Ascending aorta (tissue), 2 donors: ENCODE data around the gene TSPAN1. TPM values are rescaled to one million over a fixed set of nuclear protein-coding genes. Genes with fewer than 3 reads are reported as not detected.

Source experiments
- DNase-seq, 2 donors: peaks; one replicate each; pipeline ENCODE4 v3.0.0-alpha.2; 2019; ENCODE audit warnings: low spot score in 2 of 2
- H3K27ac ChIP-seq, 2 donors: fragments of 200-600 bp; sonication (generic); one replicate each; pipeline ENCODE4 v1.5.1; 2016 to 2017; ENCODE audit warnings: mild to moderate bottlenecking in 1 of 2
- H3K27me3 ChIP-seq: fragments of 200-600 bp; sonication (generic); one replicate; pipeline ENCODE4 v1.5.1; 2017
- H3K36me3 ChIP-seq, 2 donors: fragments of 200-600 bp; sonication (generic); one replicate each; pipeline ENCODE4 v1.5.1; 2016
- H3K4me1 ChIP-seq, 2 donors: fragments of 200-600 bp; sonication (generic); one replicate each; pipeline ENCODE4 v1.5.1; 2016 to 2017; ENCODE audit warnings: mild to moderate bottlenecking in 1 of 2
- H3K4me3 ChIP-seq, 2 donors: fragments of 200-600 bp; sonication (generic); one replicate each; pipeline ENCODE4 v1.5.1; 2016 to 2017; ENCODE audit warnings: mild to moderate bottlenecking in 1 of 2
- H3K9me3 ChIP-seq, 2 donors: fragments of 200-600 bp; sonication (generic); one replicate each; pipeline ENCODE4 v1.5.1; 2016
- intact Hi-C: fragments of 100-400 bp; cut with DNase I; formaldehyde crosslinking; loops from one replicate; pipeline ENCODE4 v1.15.1; 2023
- total RNA-seq: library from RNA; depleted of rRNA; stranded (reverse); fragments of >200 nt; gene quantifications from one replicate; pipeline ENCODE4 v1.1.0, GENCODE V29; 2016
- TF ChIP-seq, protein P1 (sequence below), 3 experiments: fragments of 200-600 bp in 2 of 3; fragments of 450-650 bp in 1 of 3; sonication (generic) in 2 of 3; IDR thresholded peaks; one replicate each; pipeline ENCODE4 v1.5.1; 2016 to 2019; ENCODE audit warnings: antibody characterized with exemption in 3 of 3, mild to moderate bottlenecking in 1 of 3, moderate library complexity in 1 of 3

Gene TSPAN1, protein sequence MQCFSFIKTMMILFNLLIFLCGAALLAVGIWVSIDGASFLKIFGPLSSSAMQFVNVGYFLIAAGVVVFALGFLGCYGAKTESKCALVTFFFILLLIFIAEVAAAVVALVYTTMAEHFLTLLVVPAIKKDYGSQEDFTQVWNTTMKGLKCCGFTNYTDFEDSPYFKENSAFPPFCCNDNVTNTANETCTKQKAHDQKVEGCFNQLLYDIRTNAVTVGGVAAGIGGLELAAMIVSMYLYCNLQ
- total RNA-seq, result 8.9 TPM

DNA sequence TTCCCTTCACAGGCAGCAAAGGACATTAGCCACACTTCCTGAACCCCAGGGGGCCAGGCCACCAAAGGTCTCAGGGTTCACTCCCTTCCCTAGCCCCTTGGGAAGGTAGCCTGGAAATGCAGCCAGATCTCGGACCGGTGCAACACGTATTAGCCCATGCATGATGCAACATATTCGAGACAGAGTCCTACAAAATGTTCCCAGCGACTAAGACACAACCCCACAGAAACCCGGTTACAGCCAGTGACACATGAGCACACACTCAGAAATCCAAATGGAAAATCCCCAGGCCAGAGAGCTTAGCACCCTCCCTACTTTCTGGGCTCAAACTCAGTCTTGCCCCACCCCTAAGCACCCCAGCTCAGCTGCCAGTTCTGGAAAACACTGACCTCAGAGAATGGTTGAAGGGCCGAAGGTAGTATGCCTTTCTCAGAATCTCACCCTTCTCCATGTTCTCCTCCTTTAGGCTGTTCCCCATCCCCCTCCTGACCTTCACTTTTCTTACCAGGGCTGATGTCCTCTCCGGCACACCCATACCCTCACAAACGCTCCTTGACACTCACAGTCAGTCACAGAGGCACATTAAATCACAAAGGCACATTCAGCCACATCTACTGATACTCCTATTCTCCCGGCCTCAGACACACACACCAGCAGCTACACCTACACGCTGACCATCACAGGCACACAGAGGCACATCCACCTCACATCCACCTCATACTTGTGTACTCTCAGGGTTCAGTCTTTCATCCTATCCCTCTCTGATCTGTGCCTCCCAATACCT, at the start of gene TSPAN1:
Gene TSPAN1, plus strand, starts transcription at position 640 of the 784 bp plus-strand sequence. CDS start 6,021 bp downstream, outside the sequence.
- Histone ChIP-seq H3K27ac (peak within 1 kb of the TSS; percentile 66 to 75), H3K4me3 (peak within 1 kb of the TSS in 1 of 2 donors; percentile 3), H3K36me3 (no peaks in the 10 kb centered on the region), H3K9me3 (no peaks in the 10 kb centered on the region), H3K27me3 (no peaks in the 10 kb centered on the region), H3K4me1 (peaks cover 3 to 13% of the 10 kb centered on the region in 2 donors)
- DNase-seq, result peak; percentile 36 to 80
- TF ChIP-seq, protein P1, sequence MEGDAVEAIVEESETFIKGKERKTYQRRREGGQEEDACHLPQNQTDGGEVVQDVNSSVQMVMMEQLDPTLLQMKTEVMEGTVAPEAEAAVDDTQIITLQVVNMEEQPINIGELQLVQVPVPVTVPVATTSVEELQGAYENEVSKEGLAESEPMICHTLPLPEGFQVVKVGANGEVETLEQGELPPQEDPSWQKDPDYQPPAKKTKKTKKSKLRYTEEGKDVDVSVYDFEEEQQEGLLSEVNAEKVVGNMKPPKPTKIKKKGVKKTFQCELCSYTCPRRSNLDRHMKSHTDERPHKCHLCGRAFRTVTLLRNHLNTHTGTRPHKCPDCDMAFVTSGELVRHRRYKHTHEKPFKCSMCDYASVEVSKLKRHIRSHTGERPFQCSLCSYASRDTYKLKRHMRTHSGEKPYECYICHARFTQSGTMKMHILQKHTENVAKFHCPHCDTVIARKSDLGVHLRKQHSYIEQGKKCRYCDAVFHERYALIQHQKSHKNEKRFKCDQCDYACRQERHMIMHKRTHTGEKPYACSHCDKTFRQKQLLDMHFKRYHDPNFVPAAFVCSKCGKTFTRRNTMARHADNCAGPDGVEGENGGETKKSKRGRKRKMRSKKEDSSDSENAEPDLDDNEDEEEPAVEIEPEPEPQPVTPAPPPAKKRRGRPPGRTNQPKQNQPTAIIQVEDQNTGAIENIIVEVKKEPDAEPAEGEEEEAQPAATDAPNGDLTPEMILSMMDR (IDR thresholded peaks at IDR 0.05), result no peak
- intact Hi-C loops, result loop anchor here (2.0 to 10.0 kb wide), 2 partner anchors 42 to 490 kb away; partner anchors contain the start of genes GPBP1L1, PIK3R3 and TMEM69

DNA sequence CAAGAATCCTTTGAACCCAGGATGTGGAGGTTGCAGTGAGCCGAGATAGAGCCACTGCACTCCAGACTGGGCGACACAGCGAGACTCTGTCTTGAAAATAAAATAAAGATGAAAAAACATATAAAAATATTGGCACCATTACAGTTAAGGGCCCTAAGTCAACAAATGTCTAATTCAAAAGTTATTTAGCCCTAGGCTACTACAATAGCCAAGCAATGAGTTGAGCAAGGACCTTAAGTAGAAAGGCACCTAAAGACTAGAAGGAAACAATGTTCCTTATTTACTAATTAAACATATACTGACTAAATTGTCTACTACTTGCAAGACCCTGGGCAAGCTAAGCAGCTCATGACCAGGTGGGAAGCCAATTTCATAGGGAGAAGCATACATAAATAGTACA, 46.5 kb upstream of the TSPAN1 start:
- Histone ChIP-seq H3K4me1 (peaks cover 0 to 3% of the 10 kb centered on the region in 2 donors), H3K4me3 (no peak overlapping the region), H3K9me3 (no peaks in the 10 kb centered on the region), H3K27ac (no peak overlapping the region), H3K36me3 (no peaks in the 10 kb centered on the region), H3K27me3 (no peaks in the 10 kb centered on the region)
- TF ChIP-seq, protein P1 (IDR thresholded peaks at IDR 0.05), result no peak
- intact Hi-C loops, result no loop called here
- DNase-seq, result no peak

DNA sequence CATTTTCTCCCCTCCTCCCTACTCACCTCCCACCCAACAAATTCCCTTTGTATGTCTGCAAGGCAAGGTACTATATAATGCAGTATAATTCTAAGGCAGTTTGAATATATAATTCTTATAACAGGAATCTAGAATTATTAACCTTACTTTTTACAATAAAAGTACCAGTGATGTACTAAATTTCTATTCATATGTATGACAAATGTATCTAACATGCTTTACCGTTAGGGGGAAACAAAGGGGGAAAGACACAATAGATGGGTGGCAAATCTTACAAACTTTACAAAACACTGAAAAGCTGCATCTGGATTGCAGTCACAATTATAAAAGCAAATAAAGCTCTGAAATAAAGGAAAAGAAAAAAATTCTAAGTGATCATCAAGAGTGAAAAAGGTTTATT, 44.8 kb upstream of the TSPAN1 start:
- no peak overlapping the region for H3K27ac ChIP-seq
- intact Hi-C loops, result loop anchor here (5.0 to 10.0 kb wide), 2 partner anchors 212 to 635 kb away; partner anchors contain the start of genes NSUN4 and TESK2
- H3K4me3 ChIP-seq, result peak overlapping the region; percentile 71 to 83
- H3K27me3 ChIP-seq, result no peaks in the 10 kb centered on the region
- peaks cover 5 to 16% of the 10 kb centered on the region in 2 donors for H3K4me1 ChIP-seq
- TF ChIP-seq, protein P1 (IDR thresholded peaks at IDR 0.05), result no peak
- H3K36me3 ChIP-seq, result no peaks in the 10 kb centered on the region
- DNase-seq, result no peak
- H3K9me3 ChIP-seq, result no peaks in the 10 kb centered on the region

DNA sequence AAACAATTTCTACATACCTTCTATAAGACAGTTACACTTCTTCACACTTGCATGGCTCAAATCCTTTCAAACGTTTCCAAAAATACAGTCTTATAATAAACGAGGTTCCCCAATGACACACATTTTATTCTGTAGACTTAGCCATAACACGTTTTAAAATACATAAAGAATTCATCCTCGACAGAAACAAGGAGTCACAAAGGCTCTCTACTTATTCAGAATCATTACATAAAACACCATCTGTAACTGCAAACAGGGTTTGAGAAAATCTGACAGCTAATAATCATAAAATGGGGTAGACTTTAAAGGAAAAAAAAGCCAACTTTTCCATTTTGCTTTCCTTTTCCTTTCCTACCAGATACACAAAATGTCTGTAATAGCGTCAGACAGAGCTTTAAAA, 44.3 kb upstream of the TSPAN1 start:
- Histone ChIP-seq H3K4me1 (peaks cover 5 to 16% of the 10 kb centered on the region in 2 donors), H3K4me3 (peak overlapping the region; percentile 71 to 83), H3K27me3 (no peaks in the 10 kb centered on the region), H3K27ac (peak overlapping the region; percentile 90 to 97), H3K9me3 (no peaks in the 10 kb centered on the region), H3K36me3 (no peaks in the 10 kb centered on the region)
- no peak for DNase-seq
- intact Hi-C loops, result loop anchor here (5.0 to 10.0 kb wide), 2 partner anchors 212 to 636 kb away; partner anchors contain the start of genes NSUN4 and TESK2
- TF ChIP-seq, protein P1 (IDR thresholded peaks at IDR 0.05), result no peak

DNA sequence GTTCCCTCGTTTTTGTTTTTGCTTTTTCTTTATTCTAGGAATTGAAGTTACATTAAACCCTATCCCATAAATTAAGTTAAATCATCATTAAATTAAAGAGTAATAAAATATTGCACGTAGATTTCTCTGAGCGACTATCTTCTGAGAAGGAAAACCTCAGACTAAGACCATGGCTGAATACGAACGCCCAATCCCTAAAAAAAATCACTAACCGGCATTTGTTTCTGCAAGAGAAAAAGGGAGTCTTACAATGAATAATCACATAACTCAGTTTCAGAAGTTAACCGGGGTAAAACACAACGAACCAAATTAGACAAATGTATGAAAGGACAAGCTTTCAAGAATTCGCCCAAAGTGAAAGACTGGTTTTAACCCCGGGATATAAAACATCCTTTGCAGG, 43.8 kb upstream of the TSPAN1 start:
- H3K4me3 ChIP-seq, result peak overlapping the region; percentile 71 to 83
- H3K4me1 ChIP-seq, result peaks cover 5 to 16% of the 10 kb centered on the region in 2 donors
- TF ChIP-seq, protein P1 (IDR thresholded peaks at IDR 0.05), result no peak
- H3K27ac ChIP-seq, result peak overlapping the region; percentile 90 to 97
- H3K9me3 ChIP-seq, result no peaks in the 10 kb centered on the region
- intact Hi-C loops, result loop anchor here (5.0 to 10.0 kb wide), 2 partner anchors 211 to 636 kb away; partner anchors contain the start of genes NSUN4 and TESK2
- H3K27me3 ChIP-seq, result no peaks in the 10 kb centered on the region
- no peaks in the 10 kb centered on the region for H3K36me3 ChIP-seq
- no peak for DNase-seq
